ENCODE data around the gene IFT27. TPM values are rescaled to one million over a fixed set of nuclear protein-coding genes. Genes with fewer than 3 reads are reported as not detected.

Gene IFT27
- total and polyA plus RNA-seq, 2 of the 4 experiments (the other 2 are of a cell fraction) = 14.5 to 26.9 TPM

- Histone ChIP-seq H3K18ac (ENCODE audit: low read depth, low read length) (no peak overlapping the region), H4K8ac (ENCODE audit: low read depth in 2 of 2, low read length in 2 of 2) (peak overlapping the region; percentile 8 to 53; a peak in 2 of 4 replicates), H3K4ac (ENCODE audit: low read depth, low read length) (peak overlapping the region; percentile 60), H3K9me3 (ENCODE audit: control insufficient read depth, insufficient read depth, low read length) (no peaks in the 10 kb centered on the region), H3K9me1 (ENCODE audit: insufficient read depth, low read length) (no peaks in the 10 kb centered on the region), H2BK120ac (ENCODE audit: low read depth, low read length) (peak overlapping the region; percentile 52; the same call in 1 of the 2 replicates), H3K27ac (ENCODE audit: insufficient read depth, low read length) (peak overlapping the region; percentile 4; the same call in 1 of the 2 replicates), H3K9ac (ENCODE audit: low read depth, low read length) (no peak overlapping the region), H2AK9ac (replicated peaks; ENCODE audit: low read depth, low read length, poor library complexity) (peak overlapping the region; percentile 18), H3K27me3 (ENCODE audit: control insufficient read depth, insufficient read depth, low read length) (peaks cover 26% of the 10 kb centered on the region), H3K23ac (ENCODE audit: low read depth, low read length) (no peak overlapping the region), H4K20me1 (ENCODE audit: insufficient read depth, low read length) (no peaks in the 10 kb centered on the region), H2BK15ac (ENCODE audit: low read depth, low read length) (no peak overlapping the region), H2AK5ac (ENCODE audit: low read depth, low read length) (peak overlapping the region; percentile 25; the same call in 1 of the 2 replicates), H2BK5ac (ENCODE audit: low read depth, low read length, poor library complexity, severe bottlenecking) (peak overlapping the region; percentile 14), H3K56ac (ENCODE audit: extremely low read depth, insufficient read depth, low read length) (no peak overlapping the region), H2BK20ac (ENCODE audit: low read depth, low read length) (no peak overlapping the region; the same call in 1 of the 2 replicates), H3K4me2 (ENCODE audit: low read depth, low read length) (peak overlapping the region; percentile 27), H2AFZ (replicated peaks; ENCODE audit: low read length, poor library complexity) (peak overlapping the region; percentile 86), H3K36me3 (ENCODE audit: control insufficient read depth, insufficient read depth, low read length) (no peaks in the 10 kb centered on the region), H3K14ac (replicated peaks; ENCODE audit: low read depth, low read length) (0 out of 2 replicates have a peak overlapping the region, but pooled peaks have one; percentile 12), H4K5ac (ENCODE audit: low read depth, low read length) (no peak overlapping the region), H4K91ac (ENCODE audit: insufficient read depth, low read depth, low read length) (peak overlapping the region; percentile 1; the same call in 1 of the 2 replicates), H3K79me1 (ENCODE audit: low read depth in 1 of 2, low read length in 2 of 2) (no peaks in the 10 kb centered on the region), H3K4me3 (ENCODE audit: insufficient read depth, low read depth, low read length) (no peak overlapping the region), H3K4me1 (ENCODE audit: control insufficient read depth, insufficient read depth, low read length) (peaks cover 4% of the 10 kb centered on the region)
- intact Hi-C loops (cut with micrococcal nuclease) = loop anchor here (1.0 to 5.0 kb wide), 4 partner anchors 74 to 415 kb away; no protein-coding TSS in a partner anchor
- DNase-seq (peak; percentile 92), ATAC-seq (ENCODE audit: low read depth) (peak; percentile 99)
- in situ Hi-C loops (cut with MboI; ENCODE audit: low sequenced_read_pairs) = loop anchor here (5.0 kb wide), 1 partner anchor 65 kb away; no protein-coding TSS in a partner anchor
- ChIA-PET CTCF (interaction anchor here (0.6 to 1.6 kb wide), 3 partner anchors 12 to 196 kb away, joined by 3 to 6 read pairs (median 3); no protein-coding TSS in a partner anchor), POLR2A (ENCODE audit: unreplicated experiment) (no interaction called here)
- WGBS, 2 experiments (ENCODE audit: extremely low coverage in 2 of 2, insufficient read length in 1 of 2) = 26% methylated on average over 16 of the region's 33 CpGs; no CpG with 5 or more reads in 1 of the 2 experiments
- dilution Hi-C loops (cut with HindIII; ENCODE audit: low sequenced_read_pairs, unreplicated experiment) = no loop called here
- BruUV-seq (replicated peaks) = no TSS peak
- TF ChIP-seq, protein P1, sequence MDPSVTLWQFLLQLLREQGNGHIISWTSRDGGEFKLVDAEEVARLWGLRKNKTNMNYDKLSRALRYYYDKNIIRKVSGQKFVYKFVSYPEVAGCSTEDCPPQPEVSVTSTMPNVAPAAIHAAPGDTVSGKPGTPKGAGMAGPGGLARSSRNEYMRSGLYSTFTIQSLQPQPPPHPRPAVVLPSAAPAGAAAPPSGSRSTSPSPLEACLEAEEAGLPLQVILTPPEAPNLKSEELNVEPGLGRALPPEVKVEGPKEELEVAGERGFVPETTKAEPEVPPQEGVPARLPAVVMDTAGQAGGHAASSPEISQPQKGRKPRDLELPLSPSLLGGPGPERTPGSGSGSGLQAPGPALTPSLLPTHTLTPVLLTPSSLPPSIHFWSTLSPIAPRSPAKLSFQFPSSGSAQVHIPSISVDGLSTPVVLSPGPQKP (IDR thresholded peaks at IDR 0.05; ENCODE audit: borderline replicate concordance, low read depth, low read length) = no peak
- TF ChIP-seq RCOR1 (IDR thresholded peaks at IDR 0.05; ENCODE audit: insufficient replicate concordance, low read length) = peak; percentile 57
- no peak for TF ChIP-seq CHD1 (IDR thresholded peaks at IDR 0.05; ENCODE audit: low read depth, low read length)
- TF ChIP-seq MXI1 (IDR thresholded peaks at IDR 0.05; ENCODE audit: borderline replicate concordance, low read depth, low read length) = no peak
- peak; percentile 37; the same call in 1 of the 2 replicates for TF ChIP-seq BHLHE40 (IDR thresholded peaks at IDR 0.05; ENCODE audit: low read depth, low read length)
- no peak for TF ChIP-seq RFX5 (IDR thresholded peaks at IDR 0.05; ENCODE audit: low read depth, low read length)
- peak; percentile 95 for TF ChIP-seq CTCF (conservative IDR thresholded peaks at IDR 0.05; ENCODE audit: low read depth, low read length)
- TF ChIP-seq NFE2L2 (IDR thresholded peaks at IDR 0.05; ENCODE audit: low read depth, low read length) = no peak
- TF ChIP-seq SMC3 (IDR thresholded peaks at IDR 0.05; ENCODE audit: low read depth, low read length) = peak; percentile 67
- peak; percentile 34; the same call in 1 of the 2 replicates for TF ChIP-seq MAZ (IDR thresholded peaks at IDR 0.05; ENCODE audit: borderline replicate concordance, low read depth, low read length)
- TF ChIP-seq RAD21 (IDR thresholded peaks at IDR 0.05; ENCODE audit: low read length) = peak; percentile 90
- peak; percentile 68 for TF ChIP-seq FOS (IDR thresholded peaks at IDR 0.05; ENCODE audit: low read depth, low read length)
- no peak for TF ChIP-seq MAFK (IDR thresholded peaks at IDR 0.05; ENCODE audit: low read depth, low read length)
Observed at GRCh38 chr22:36781656-36782627, 6.0 kb upstream of the IFT27 start.

All from IMR-90 (cell line).